Endothelial cell of umbilical vein (primary cell): Measurements from ENCODE around the gene DUSP6. TPM values are rescaled to one million over a fixed set of nuclear protein-coding genes. Genes with fewer than 3 reads are reported as not detected.

Experiments used
- BruUV-seq: library from RNA; stranded (reverse); fragments of 400-500 nt; replicated peaks from 2 replicates; lab custom pipeline; 2021; lab: Mats Ljungman, UMichigan
- CTCF ChIA-PET: fragments of 300-600, 350-600 bp; sonication (Branson Sonifier 250); formaldehyde crosslinking; loops from one replicate; lab custom pipeline; 2021; ENCODE audit warnings: antibody characterized with exemption, inconsistent platforms; lab: Charles Lee
- POLR2A ChIA-PET: fragments of 300-600, 350-600 bp; sonication (Branson Sonifier 250); formaldehyde crosslinking; loops from one replicate; lab custom pipeline; 2021; ENCODE audit warnings: antibody characterized with exemption, inconsistent platforms; lab: Charles Lee
- DNase-seq: peaks from one replicate; pipeline ENCODE4 v3.0.0-alpha.2; 2011; ENCODE audit warnings: low read depth, low spot score
- FAIRE-seq: peaks from 2 replicates; lab custom pipeline; 2011; peaks lifted over from hg19 to GRCh38; lab: Jason Lieb, UNC
- H2AFZ ChIP-seq: 2 replicates; pipeline ENCODE4 v1.6.0; 2012; ENCODE audit warnings: low read depth, low read length, control low read depth, inconsistent platforms
- H3K27ac ChIP-seq: 2 replicates; pipeline ENCODE4 v1.5.1; 2011; ENCODE audit warnings: low read depth, mild to moderate bottlenecking, control low read depth, low read length, moderate library complexity; ENCODE audit not compliant: insufficient read depth
- H3K27me3 ChIP-seq, 2 experiments: 2 replicates each; pipeline versions ENCODE4 v1.6.0 to v1.6.1; 2011; ENCODE audit warnings: low read length in 2 of 2, mixed read lengths in 1 of 2; ENCODE audit not compliant: control insufficient read depth in 2 of 2, insufficient read depth in 2 of 2
- H3K36me3 ChIP-seq, 2 experiments: 2 replicates in 1 of 2; 3 replicates in 1 of 2; pipeline ENCODE4 v1.5.1; 2011; ENCODE audit warnings: low read length in 2 of 2, mild to moderate bottlenecking in 1 of 2, moderate library complexity in 1 of 2; ENCODE audit not compliant: control insufficient read depth in 2 of 2, insufficient read depth in 2 of 2; ENCODE audit errors: extremely low read depth in 1 of 2
- H3K4me1 ChIP-seq: 3 replicates; pipeline ENCODE4 v1.5.1; 2011; ENCODE audit warnings: mild to moderate bottlenecking, low read length; ENCODE audit not compliant: control insufficient read depth, insufficient read depth; ENCODE audit errors: extremely low read depth
- H3K4me2 ChIP-seq: 2 replicates; pipeline ENCODE4 v1.6.1; 2011; ENCODE audit warnings: low read length, control low read depth, mixed read lengths; ENCODE audit not compliant: insufficient read depth
- H3K4me3 ChIP-seq, 3 experiments: fragments of 200-600 bp in 1 of 3; sonication (generic), shearing (Covaris generic) in 1 of 3; replicated peaks in 1 of 3; 2 replicates each; pipeline ENCODE4 v1.5.1; 2011 to 2016; ENCODE audit warnings: control low read depth in 3 of 3, low read length in 3 of 3, mild to moderate bottlenecking in 2 of 3, inconsistent platforms in 1 of 3, low read depth in 1 of 3, moderate library complexity in 1 of 3; ENCODE audit not compliant: insufficient read depth in 1 of 3
- H3K79me2 ChIP-seq: 2 replicates; pipeline ENCODE4 v1.6.0; 2012; ENCODE audit warnings: low read length, inconsistent platforms; ENCODE audit not compliant: control insufficient read depth, insufficient read depth
- H3K9ac ChIP-seq: replicated peaks from 2 replicates; pipeline ENCODE3; 2011; ENCODE audit warnings: low read length, control low read depth; ENCODE audit not compliant: insufficient read depth; ENCODE audit errors: extremely low read depth
- H3K9me1 ChIP-seq: replicated peaks from 3 replicates; pipeline ENCODE4 v1.6.0; 2011; ENCODE audit warnings: mild to moderate bottlenecking, low read length; ENCODE audit not compliant: control insufficient read depth, insufficient read depth; ENCODE audit errors: extremely low read depth
- H3K9me3 ChIP-seq: replicated peaks from 2 replicates; pipeline ENCODE4 v1.5.1; 2012; ENCODE audit warnings: low read length, inconsistent platforms; ENCODE audit not compliant: control insufficient read depth, insufficient read depth
- H4K20me1 ChIP-seq: replicated peaks from 2 replicates; pipeline ENCODE3; 2011; ENCODE audit warnings: mild to moderate bottlenecking, low read length; ENCODE audit not compliant: control insufficient read depth, insufficient read depth; ENCODE audit errors: extremely low read depth
- CTCF ChIP-seq, 2 donors: IDR thresholded peaks; 1 replicate in 1 of 2; 2 replicates in 1 of 2; pipeline ENCODE4 v1.5.1; 2011; ENCODE audit warnings: low read length in 2 of 2, mild to moderate bottlenecking in 2 of 2, moderate library complexity in 2 of 2, control low read depth in 1 of 2, inconsistent platforms in 1 of 2, low read depth in 1 of 2; ENCODE audit not compliant: insufficient read depth in 1 of 2; ENCODE audit errors: extremely low read depth in 1 of 2
- FOS ChIP-seq: IDR thresholded peaks from 2 replicates; pipeline ENCODE4 v1.6.1; 2011; ENCODE audit warnings: mild to moderate bottlenecking, low read length, moderate library complexity, borderline replicate concordance; ENCODE audit not compliant: insufficient read depth
- GATA2 ChIP-seq: IDR thresholded peaks from 2 replicates; pipeline ENCODE4 v1.7.0; 2011; ENCODE audit warnings: low read depth, mild to moderate bottlenecking, moderate library complexity, mixed read lengths, low read length; ENCODE audit not compliant: insufficient read length, insufficient read depth
- JUN ChIP-seq: IDR thresholded peaks from 2 replicates; pipeline ENCODE4 v1.6.1; 2011; ENCODE audit warnings: borderline replicate concordance, low read depth; ENCODE audit not compliant: insufficient read length, insufficient read depth
- MAX ChIP-seq: IDR thresholded peaks from 2 replicates; pipeline ENCODE4 v1.6.1; 2011; ENCODE audit not compliant: insufficient read depth, insufficient read length
- dilution Hi-C: fragments of 300-500 bp; cut with MboI; formaldehyde crosslinking; loops from one replicate; pipeline ENCODE4 v1.15.0; 2019; ENCODE audit warnings: low sequenced_read_pairs; ENCODE audit not compliant: extremely low pct_ligation_motif_present
- intact Hi-C: fragments of 100-400 bp; cut with micrococcal nuclease; formaldehyde crosslinking; loops from one replicate; pipeline ENCODE4 v1.10.0; 2022
- polyA plus RNA-seq, 4 experiments: library from polyadenylated mRNA; depleted of rRNA in 3 of 4; stranded (reverse) in 3 of 4; unstranded in 1 of 4; fragments of >200 nt; gene quantifications; 2 replicates each; pipeline versions ENCODE4 v1.2.1 to v1.2.3, GENCODE V29; 2011 to 2012; ENCODE audit warnings: missing spikeins in 1 of 4
- total RNA-seq: library from RNA; stranded (reverse); gene quantifications from 2 replicates; pipeline ENCODE4 v1.2.3, GENCODE V29; 2021

The DUSP6 gene
- total and polyA plus RNA-seq, 2 donors (not counting 3 experiments of a cell fraction or from before 2014, with no cell fraction given) = 148 to 149 TPM

GRCh38 chr12:89384807-89385206 lies 32.5 kb upstream of the DUSP6 start:
- dilution Hi-C loops (no loop called here), intact Hi-C loops (loop anchor here (1.0 to 5.0 kb wide), 2 partner anchors 9 to 1277 kb away; no protein-coding TSS in a partner anchor)
- no peaks in the 10 kb centered on the region for H3K9me1 ChIP-seq
- peak overlapping the region; percentile 1 for H3K4me2 ChIP-seq
- no peaks in the 10 kb centered on the region for H3K27me3 ChIP-seq
- no peak overlapping the region for H3K27ac ChIP-seq
- no peak overlapping the region for H3K4me3 ChIP-seq
- H2AFZ ChIP-seq = no peak overlapping the region
- H4K20me1 ChIP-seq = no peaks in the 10 kb centered on the region
- TF ChIP-seq MAX = no peak
- CTCF ChIA-PET = interaction anchor here (0.7 to 1.5 kb wide), 3 partner anchors 38 to 1825 kb away, joined by 3 to 4 read pairs (median 3); no protein-coding TSS in a partner anchor
- no peaks in the 10 kb centered on the region for H3K36me3 ChIP-seq
- no peak for FAIRE-seq
- H3K9me3 ChIP-seq = no peaks in the 10 kb centered on the region
- no peaks in the 10 kb centered on the region for H3K79me2 ChIP-seq
- DNase-seq = no peak
- BruUV-seq = no TSS peak
- POLR2A ChIA-PET = interaction anchor here (0.6 kb wide), 1 partner anchor 75 kb away, joined by 3 read pairs; no protein-coding TSS in a partner anchor
- peaks cover 22% of the 10 kb centered on the region for H3K4me1 ChIP-seq
- no peak overlapping the region for H3K9ac ChIP-seq

GRCh38 chr12:89384050-89384758 lies 31.9 kb upstream of the DUSP6 start:
- dilution Hi-C loops (no loop called here), intact Hi-C loops (loop anchor here (1.0 kb wide), 1 partner anchor 8 kb away; no protein-coding TSS in a partner anchor)
- TF ChIP-seq JUN (no peak), MAX (no peak), GATA2 (no peak), CTCF (IDR thresholded peaks at IDR 0.05; ENCODE audit: extremely low read depth in 1 of 2, insufficient read depth in 1 of 2, low read depth in 1 of 2, low read length in 2 of 2) (no peak), FOS (no peak)
- FAIRE-seq = peak; percentile 59
- POLR2A ChIA-PET = interaction anchor here (0.6 kb wide), 1 partner anchor 75 kb away, joined by 3 read pairs; no protein-coding TSS in a partner anchor
- Histone ChIP-seq H4K20me1 (no peaks in the 10 kb centered on the region), H3K27ac (no peak overlapping the region), H3K9ac (no peak overlapping the region), H2AFZ (no peak overlapping the region), H3K4me3 (no peak overlapping the region), H3K4me2 (peak overlapping the region; percentile 1), H3K9me3 (no peaks in the 10 kb centered on the region), H3K9me1 (no peaks in the 10 kb centered on the region), H3K36me3 (no peaks in the 10 kb centered on the region), H3K4me1 (peaks cover 16% of the 10 kb centered on the region), H3K79me2 (no peaks in the 10 kb centered on the region), H3K27me3 (no peaks in the 10 kb centered on the region)
- CTCF ChIA-PET = interaction anchor here (1.2 to 1.5 kb wide), 3 partner anchors 12 to 73 kb away, joined by 3 to 4 read pairs (median 4); no protein-coding TSS in a partner anchor
- DNase-seq = peak; percentile 55
- BruUV-seq = no TSS peak
